ENCODE results near the gene AGMAT.

AGMAT gene

DNA sequence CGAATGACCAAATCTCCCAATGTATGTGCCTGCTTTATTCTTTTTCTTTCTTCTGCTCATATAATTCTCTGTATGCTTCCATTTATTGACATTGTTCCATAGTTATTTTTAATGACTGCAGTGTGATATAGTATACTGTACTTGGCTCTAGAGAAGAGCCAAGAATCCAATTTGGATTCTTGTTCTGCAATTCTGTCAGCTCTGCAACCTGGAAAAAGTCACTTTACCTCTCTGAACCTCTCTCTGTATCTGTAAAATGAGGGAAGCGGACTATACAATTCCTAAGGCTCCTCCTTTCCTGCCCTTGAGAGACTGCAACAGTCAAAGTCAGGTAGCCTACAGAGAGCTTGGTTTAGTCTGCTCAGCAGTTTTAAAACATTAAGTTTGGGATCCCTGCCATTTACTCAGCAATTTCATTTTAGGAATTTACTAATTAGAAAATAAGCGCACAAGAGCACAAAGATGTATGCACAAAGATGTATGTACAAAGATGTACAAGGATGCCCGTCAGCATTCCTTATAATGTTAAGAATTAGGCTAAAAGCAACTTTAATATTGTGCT is 43.5 kb downstream of the AGMAT start:
- TF ChIP-seq, protein P1, sequence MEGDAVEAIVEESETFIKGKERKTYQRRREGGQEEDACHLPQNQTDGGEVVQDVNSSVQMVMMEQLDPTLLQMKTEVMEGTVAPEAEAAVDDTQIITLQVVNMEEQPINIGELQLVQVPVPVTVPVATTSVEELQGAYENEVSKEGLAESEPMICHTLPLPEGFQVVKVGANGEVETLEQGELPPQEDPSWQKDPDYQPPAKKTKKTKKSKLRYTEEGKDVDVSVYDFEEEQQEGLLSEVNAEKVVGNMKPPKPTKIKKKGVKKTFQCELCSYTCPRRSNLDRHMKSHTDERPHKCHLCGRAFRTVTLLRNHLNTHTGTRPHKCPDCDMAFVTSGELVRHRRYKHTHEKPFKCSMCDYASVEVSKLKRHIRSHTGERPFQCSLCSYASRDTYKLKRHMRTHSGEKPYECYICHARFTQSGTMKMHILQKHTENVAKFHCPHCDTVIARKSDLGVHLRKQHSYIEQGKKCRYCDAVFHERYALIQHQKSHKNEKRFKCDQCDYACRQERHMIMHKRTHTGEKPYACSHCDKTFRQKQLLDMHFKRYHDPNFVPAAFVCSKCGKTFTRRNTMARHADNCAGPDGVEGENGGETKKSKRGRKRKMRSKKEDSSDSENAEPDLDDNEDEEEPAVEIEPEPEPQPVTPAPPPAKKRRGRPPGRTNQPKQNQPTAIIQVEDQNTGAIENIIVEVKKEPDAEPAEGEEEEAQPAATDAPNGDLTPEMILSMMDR (IDR thresholded peaks at IDR 0.05; ENCODE audit: low read depth, low read length, missing control alignments), result no peak
- H3K4me3 ChIP-seq (ENCODE audit: low read depth, low read length), result no peak overlapping the region
- DNase-seq (ENCODE audit: low read depth), result no peak

DNA sequence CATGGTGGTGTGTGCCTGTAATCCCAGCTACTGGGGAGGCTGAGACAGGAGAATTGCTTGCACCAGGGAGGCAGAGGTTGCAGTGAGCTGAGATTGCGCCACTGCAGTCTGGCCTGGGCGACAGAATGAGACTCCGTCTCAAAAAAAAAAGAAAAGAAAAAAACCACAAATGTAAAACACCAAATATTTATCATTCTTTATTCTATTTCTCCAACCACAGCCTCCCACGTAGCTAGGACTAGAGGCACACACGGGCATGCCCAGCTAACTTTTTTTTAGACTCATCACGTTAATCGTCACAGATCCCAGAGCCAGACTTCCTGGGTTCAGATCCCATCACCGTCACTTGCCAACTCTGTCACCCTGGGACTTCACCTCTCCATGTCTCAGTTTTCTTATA is 44.7 kb downstream of the AGMAT start:
- DNase-seq (ENCODE audit: low read depth), result no peak
- TF ChIP-seq, protein P1 (IDR thresholded peaks at IDR 0.05; ENCODE audit: low read depth, low read length, missing control alignments), result no peak
- H3K4me3 ChIP-seq (ENCODE audit: low read depth, low read length), result no peak overlapping the region

DNA sequence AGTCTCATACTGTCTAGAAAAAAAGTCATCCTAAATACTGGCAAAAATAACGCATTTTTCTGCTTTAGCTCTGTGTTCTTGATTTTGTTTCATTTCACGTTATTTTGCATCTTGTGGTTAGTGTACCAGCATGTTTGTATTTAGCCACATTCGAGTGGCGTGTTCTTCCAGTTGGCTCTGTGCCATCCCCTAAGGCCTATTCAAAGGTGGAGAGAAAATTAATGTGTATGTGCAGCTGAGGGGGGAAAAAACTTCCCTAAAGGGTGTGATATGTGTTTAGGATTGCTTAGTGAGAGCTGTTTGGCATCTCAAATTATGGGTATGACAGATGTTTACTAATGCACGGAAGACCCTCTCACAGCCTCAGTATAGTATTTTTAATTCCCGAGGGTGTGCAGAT is 46.1 kb downstream of the AGMAT start:
- DNase-seq (ENCODE audit: low read depth), result no peak
- no peak overlapping the region for H3K4me3 ChIP-seq (ENCODE audit: low read depth, low read length)
- TF ChIP-seq, protein P1 (IDR thresholded peaks at IDR 0.05; ENCODE audit: low read depth, low read length, missing control alignments), result no peak

DNA sequence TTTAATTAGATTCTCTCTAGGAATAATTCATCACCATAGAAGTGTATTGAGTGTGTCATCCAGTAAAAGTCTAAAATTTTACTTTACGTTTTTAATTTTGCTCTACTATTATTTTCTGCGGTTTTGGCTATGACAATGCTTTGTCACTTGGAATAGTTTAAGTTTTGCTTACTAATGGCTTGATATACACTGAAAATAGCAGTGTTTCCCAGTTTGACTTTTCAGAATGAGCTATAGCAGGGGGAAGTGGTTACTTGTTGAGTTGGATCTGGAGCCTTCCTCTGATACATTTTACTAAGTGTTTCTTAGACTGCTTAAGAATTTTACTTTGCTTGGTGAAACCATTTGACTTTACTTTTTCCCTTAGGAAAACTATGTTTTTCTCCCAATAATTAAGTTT is 53.2 kb downstream of the AGMAT start:
- no peak overlapping the region for H3K4me3 ChIP-seq (ENCODE audit: low read depth, low read length)
- DNase-seq (ENCODE audit: low read depth), result no peak
- TF ChIP-seq, protein P1 (IDR thresholded peaks at IDR 0.05; ENCODE audit: low read depth, low read length, missing control alignments), result no peak

GRCh38 chr1:15531003-15531402 is 53.8 kb downstream of the AGMAT start:
- no peak overlapping the region for H3K4me3 ChIP-seq (ENCODE audit: low read depth, low read length)
- TF ChIP-seq, protein P1 (IDR thresholded peaks at IDR 0.05; ENCODE audit: low read depth, low read length, missing control alignments), result no peak
- DNase-seq (ENCODE audit: low read depth), result no peak

GRCh38 chr1:15526490-15527339 is 58.1 kb downstream of the AGMAT start, which contains the start of gene DNAJC16:
TSS of gene DNAJC16 (plus strand) at chr1:15526848. CDS start at chr1:15529106, 2,258 bp downstream.
- H3K4me3 ChIP-seq (ENCODE audit: low read depth, low read length), result peak within 1 kb of the TSS; percentile 84
- peak; percentile 100 for DNase-seq (ENCODE audit: low read depth)

More at GRCh38 chr1:15526490-15527339, 58.1 kb downstream of the AGMAT start, which contains the start of gene DNAJC16:
- TF ChIP-seq, protein P1 (IDR thresholded peaks at IDR 0.05; ENCODE audit: low read depth, low read length, missing control alignments), result peak; percentile 39

Measured in GM12864 (cell line).